ENCODE measurements around the gene NAA80.
A peak's percentile ranks its signal among the peaks of the same experiment; 100 is the strongest.

Gene NAA80

GRCh38 chr3:50248387-50248786 is 50.8 kb downstream of the NAA80 start:
- Histone ChIP-seq H3K23ac (ENCODE audit: low read depth, low read length, poor library complexity) (peak overlapping the region; percentile 59), H4K8ac (ENCODE audit: low read depth, low read length) (no peak overlapping the region), H2AFZ (ENCODE audit: low read length) (no peak overlapping the region), H2BK120ac (ENCODE audit: low read depth, low read length) (no peak overlapping the region), H3K18ac (ENCODE audit: low read length) (no peak overlapping the region), H2BK15ac (ENCODE audit: low read length) (no peak overlapping the region), H3K4me2 (ENCODE audit: insufficient read depth, low read length, poor library complexity, severe bottlenecking) (no peak overlapping the region), H2AK5ac (ENCODE audit: low read depth, low read length) (peak overlapping the region; percentile 69), H3K9ac (ENCODE audit: low read depth, low read length, poor library complexity) (no peak overlapping the region), H4K91ac (ENCODE audit: low read depth, low read length, poor library complexity) (no peak overlapping the region), H2BK5ac (ENCODE audit: low read length) (no peak overlapping the region), H3K79me1 (ENCODE audit: low read depth, low read length) (peaks cover 45% of the 10 kb centered on the region), H3K27ac (replicated peaks; ENCODE audit: low read length) (no peak overlapping the region), H3K4me1 (ENCODE audit: control insufficient read depth in 2 of 2, insufficient read depth in 1 of 2, low read depth in 1 of 2, low read length in 2 of 2) (peaks cover 24 to 28% of the 10 kb centered on the region in 2 donors), H3K4ac (ENCODE audit: low read length) (no peak overlapping the region), H2BK12ac (ENCODE audit: low read length) (no peak overlapping the region), H3K4me3 (ENCODE audit: low read length in 2 of 2) (peak overlapping the region in 1 of 2 donors; percentile 8), H3K36me3 (replicated peaks in 1 of 2; ENCODE audit: control insufficient read depth in 2 of 2, insufficient read depth in 2 of 2, low read length in 2 of 2) (peaks cover 46 to 66% of the 10 kb centered on the region in 2 donors), H3K9me3 (replicated peaks in 1 of 2; ENCODE audit: control insufficient read depth in 2 of 2, insufficient read depth in 1 of 2, low read depth in 1 of 2, low read length in 2 of 2) (no peaks in the 10 kb centered on the region), H3K14ac (ENCODE audit: low read length) (peak overlapping the region; percentile 23), H3K27me3 (ENCODE audit: control insufficient read depth in 3 of 3, insufficient read depth in 3 of 3, low read depth in 1 of 3, low read length in 3 of 3) (no peaks in the 10 kb centered on the region)
- WGBS, 2 donors (ENCODE audit: extremely low coverage in 2 of 2, insufficient read length in 2 of 2, insufficient replicate concordance in 1 of 2): no CpG with 5 or more reads among the region's 3 CpGs
- DNase-seq (ENCODE audit: low spot score): no peak

GRCh38 chr3:50246517-50246954 is 52.7 kb downstream of the NAA80 start:
- H4K8ac ChIP-seq (ENCODE audit: low read depth, low read length): peak overlapping the region; percentile 19
- peak overlapping the region; percentile 68 for H2BK5ac ChIP-seq (ENCODE audit: low read length)
- peaks cover 42% of the 10 kb centered on the region for H3K79me1 ChIP-seq (ENCODE audit: low read depth, low read length)
- peak overlapping the region; percentile 56 for H3K14ac ChIP-seq (ENCODE audit: low read length)
- peaks cover 40 to 47% of the 10 kb centered on the region in 2 donors for H3K4me1 ChIP-seq (ENCODE audit: control insufficient read depth in 2 of 2, insufficient read depth in 1 of 2, low read depth in 1 of 2, low read length in 2 of 2)
- H2AFZ ChIP-seq (ENCODE audit: low read length): no peak overlapping the region
- peak overlapping the region; percentile 8 for H3K4ac ChIP-seq (ENCODE audit: low read length)
- no CpG with 5 or more reads among the region's 10 CpGs for WGBS, 2 donors (ENCODE audit: extremely low coverage in 2 of 2, insufficient read length in 2 of 2, insufficient replicate concordance in 1 of 2)
- peak overlapping the region; percentile 55 for H3K4me2 ChIP-seq (ENCODE audit: insufficient read depth, low read length, poor library complexity, severe bottlenecking)
- H3K27ac ChIP-seq (replicated peaks; ENCODE audit: low read length): peak overlapping the region; percentile 93
- no peaks in the 10 kb centered on the region for H3K27me3 ChIP-seq (ENCODE audit: control insufficient read depth in 3 of 3, insufficient read depth in 3 of 3, low read depth in 1 of 3, low read length in 3 of 3)
- H3K9me3 ChIP-seq (replicated peaks in 1 of 2; ENCODE audit: control insufficient read depth in 2 of 2, insufficient read depth in 1 of 2, low read depth in 1 of 2, low read length in 2 of 2): no peaks in the 10 kb centered on the region
- H2BK120ac ChIP-seq (ENCODE audit: low read depth, low read length): peak overlapping the region; percentile 26
- peak overlapping the region; percentile 19 to 36 for H3K4me3 ChIP-seq (ENCODE audit: low read length in 2 of 2)
- peak overlapping the region; percentile 91 for H2BK12ac ChIP-seq (ENCODE audit: low read length)
- H2AK5ac ChIP-seq (ENCODE audit: low read depth, low read length): peak overlapping the region; percentile 97
- peak overlapping the region; percentile 90 for H3K9ac ChIP-seq (ENCODE audit: low read depth, low read length, poor library complexity)
- H3K23ac ChIP-seq (ENCODE audit: low read depth, low read length, poor library complexity): peak overlapping the region; percentile 21
- H4K91ac ChIP-seq (ENCODE audit: low read depth, low read length, poor library complexity): peak overlapping the region; percentile 44
- H3K18ac ChIP-seq (ENCODE audit: low read length): peak overlapping the region; percentile 96
- peaks cover 31 to 63% of the 10 kb centered on the region in 2 donors for H3K36me3 ChIP-seq (replicated peaks in 1 of 2; ENCODE audit: control insufficient read depth in 2 of 2, insufficient read depth in 2 of 2, low read length in 2 of 2)
- no peak for DNase-seq (ENCODE audit: low spot score)
- H2BK15ac ChIP-seq (ENCODE audit: low read length): peak overlapping the region; percentile 51
